ENCODE results near the gene FOSL2. TPM values are rescaled to one million over a fixed set of nuclear protein-coding genes. Genes with fewer than 3 reads are reported as not detected.

The FOSL2 gene
- polyA plus RNA-seq, 1 donor from 2014 or later, result 0.50 TPM

DNA sequence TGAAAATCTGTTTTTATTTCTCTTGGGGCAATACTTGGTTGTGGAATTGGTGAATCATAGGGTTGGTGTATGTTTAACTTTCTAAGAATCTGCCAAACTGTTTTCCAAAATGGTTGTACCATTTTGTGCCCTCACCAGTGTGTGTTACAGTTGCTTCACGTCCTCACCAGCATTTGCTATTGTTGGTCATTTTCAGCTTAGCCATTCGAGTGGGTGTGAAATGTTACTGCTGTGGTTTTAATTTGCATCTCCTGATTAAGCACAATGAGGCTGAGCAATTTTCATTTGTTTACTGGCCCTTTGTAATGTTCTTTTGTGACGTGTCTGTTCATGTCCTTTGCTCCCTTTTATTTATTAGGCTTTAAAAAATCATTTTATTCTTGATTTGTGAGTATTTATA is 49.7 kb downstream of the FOSL2 start:
- peaks cover 0 to 2% (median 0%) of the 10 kb centered on the region in 3 donors for H3K4me1 Mint-ChIP-seq

GRCh38 chr2:28444956-28445355 is 52.3 kb downstream of the FOSL2 start:
- peaks cover under 1% of the 10 kb centered on the region for H3K27me3 Mint-ChIP-seq
- peaks cover 0 to 2% (median 0%) of the 10 kb centered on the region in 3 donors for H3K4me1 Mint-ChIP-seq
- H3K9me3 Mint-ChIP-seq, result peaks cover 0 to 9% (median 1%) of the 10 kb centered on the region in 3 donors

More for the DNA sequence above, 49.7 kb downstream of the FOSL2 start:
- peaks cover 4% of the 10 kb centered on the region for H3K27me3 Mint-ChIP-seq
- no peak overlapping the region for H3K27ac Mint-ChIP-seq
- no peaks in the 10 kb centered on the region for H3K36me3 Mint-ChIP-seq
- peaks cover 0 to 9% (median 1%) of the 10 kb centered on the region in 3 donors for H3K9me3 Mint-ChIP-seq
- no peak overlapping the region for H3K4me3 Mint-ChIP-seq

GRCh38 chr2:28445448-28446258 is 53.0 kb downstream of the FOSL2 start:
- no peak overlapping the region for H3K4me3 Mint-ChIP-seq
- peaks cover 0 to 9% (median 1%) of the 10 kb centered on the region in 3 donors for H3K9me3 Mint-ChIP-seq
- H3K4me1 Mint-ChIP-seq, result peaks cover 0 to 2% (median 0%) of the 10 kb centered on the region in 3 donors
- peak overlapping the region in 1 of 3 donors; percentile 73 for H3K27ac Mint-ChIP-seq
- H3K36me3 Mint-ChIP-seq, result no peaks in the 10 kb centered on the region
- peaks cover 3% of the 10 kb centered on the region for H3K27me3 Mint-ChIP-seq

More at GRCh38 chr2:28444956-28445355, 52.3 kb downstream of the FOSL2 start:
- Mint-ChIP-seq H3K36me3 (no peaks in the 10 kb centered on the region), H3K4me3 (no peak overlapping the region), H3K27ac (no peak overlapping the region)

DNA sequence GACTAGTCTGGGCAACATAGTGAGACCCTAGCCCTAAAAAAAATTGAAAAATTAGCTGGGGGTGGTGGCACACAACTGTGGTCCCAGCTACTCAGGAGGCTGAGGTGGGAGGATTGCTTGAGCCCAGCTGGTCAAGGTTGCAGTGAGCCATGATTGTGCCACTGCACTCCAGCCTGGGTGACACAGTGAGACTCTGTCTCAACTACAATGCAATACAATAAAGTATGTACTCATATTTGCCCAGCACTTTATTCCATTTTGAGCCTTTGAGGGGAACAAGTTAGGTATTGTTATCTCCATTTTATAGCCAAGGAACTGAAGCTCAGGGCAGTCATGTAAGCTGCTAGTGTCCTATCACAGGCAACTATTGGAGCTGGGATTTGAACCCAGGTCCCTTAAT is 53.9 kb downstream of the FOSL2 start:
- Mint-ChIP-seq H3K27ac (no peak overlapping the region), H3K9me3 (peaks cover 0 to 9% (median 1%) of the 10 kb centered on the region in 3 donors), H3K4me3 (no peak overlapping the region), H3K4me1 (peaks cover 0 to 2% (median 0%) of the 10 kb centered on the region in 3 donors), H3K36me3 (no peaks in the 10 kb centered on the region), H3K27me3 (peaks cover 3% of the 10 kb centered on the region)

GRCh38 chr2:28447086-28447485 is 54.4 kb downstream of the FOSL2 start:
- Mint-ChIP-seq H3K27ac (no peak overlapping the region), H3K36me3 (no peaks in the 10 kb centered on the region), H3K4me3 (no peak overlapping the region), H3K9me3 (peaks cover 0 to 3% (median 1%) of the 10 kb centered on the region in 3 donors), H3K4me1 (peaks cover 0 to 2% (median 0%) of the 10 kb centered on the region in 3 donors), H3K27me3 (peaks cover 3% of the 10 kb centered on the region)

- H3K4me1 Mint-ChIP-seq, result no peaks in the 10 kb centered on the region
- H3K9me3 Mint-ChIP-seq, result peaks cover 0 to 1% (median 0%) of the 10 kb centered on the region in 3 donors
- H3K36me3 Mint-ChIP-seq, result no peaks in the 10 kb centered on the region
- H3K27me3 Mint-ChIP-seq, result peaks cover 5% of the 10 kb centered on the region
- no peak overlapping the region for H3K27ac Mint-ChIP-seq
- no peak overlapping the region for H3K4me3 Mint-ChIP-seq
Observed at GRCh38 chr2:28447943-28448792, 55.5 kb downstream of the FOSL2 start.

DNA sequence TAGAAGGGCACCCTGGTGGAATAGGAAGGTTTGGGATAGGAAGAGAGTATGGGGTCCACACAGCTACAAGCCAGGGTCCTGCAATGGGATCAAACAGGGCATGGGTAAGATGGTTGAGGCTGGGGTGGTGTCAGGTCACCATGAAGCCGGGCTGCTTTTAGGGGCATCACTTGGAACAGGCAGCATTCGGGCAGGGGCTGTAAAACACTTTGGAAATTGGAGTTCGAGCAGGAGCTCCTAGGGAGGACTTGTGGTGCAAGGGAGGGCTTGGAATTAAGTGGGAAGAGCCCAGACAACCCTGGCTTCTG is 56.1 kb downstream of the FOSL2 start:
- H3K27ac Mint-ChIP-seq, result no peak overlapping the region

GRCh38 chr2:28449126-28449487 is 56.4 kb downstream of the FOSL2 start:
- Mint-ChIP-seq H3K4me1 (no peaks in the 10 kb centered on the region), H3K27me3 (peaks cover 5% of the 10 kb centered on the region), H3K4me3 (peak overlapping the region in 1 of 4 donors; percentile 52), H3K36me3 (no peaks in the 10 kb centered on the region), H3K9me3 (peaks cover 0 to under 1% (median 0%) of the 10 kb centered on the region in 3 donors), H3K27ac (no peak overlapping the region)

More for the DNA sequence above, 56.1 kb downstream of the FOSL2 start:
- peaks cover 5% of the 10 kb centered on the region for H3K27me3 Mint-ChIP-seq
- no peaks in the 10 kb centered on the region for H3K36me3 Mint-ChIP-seq
- H3K4me1 Mint-ChIP-seq, result no peaks in the 10 kb centered on the region
- H3K9me3 Mint-ChIP-seq, result peaks cover 0 to 1% (median 0%) of the 10 kb centered on the region in 3 donors
- H3K4me3 Mint-ChIP-seq, result peak overlapping the region in 1 of 4 donors; percentile 52

DNA sequence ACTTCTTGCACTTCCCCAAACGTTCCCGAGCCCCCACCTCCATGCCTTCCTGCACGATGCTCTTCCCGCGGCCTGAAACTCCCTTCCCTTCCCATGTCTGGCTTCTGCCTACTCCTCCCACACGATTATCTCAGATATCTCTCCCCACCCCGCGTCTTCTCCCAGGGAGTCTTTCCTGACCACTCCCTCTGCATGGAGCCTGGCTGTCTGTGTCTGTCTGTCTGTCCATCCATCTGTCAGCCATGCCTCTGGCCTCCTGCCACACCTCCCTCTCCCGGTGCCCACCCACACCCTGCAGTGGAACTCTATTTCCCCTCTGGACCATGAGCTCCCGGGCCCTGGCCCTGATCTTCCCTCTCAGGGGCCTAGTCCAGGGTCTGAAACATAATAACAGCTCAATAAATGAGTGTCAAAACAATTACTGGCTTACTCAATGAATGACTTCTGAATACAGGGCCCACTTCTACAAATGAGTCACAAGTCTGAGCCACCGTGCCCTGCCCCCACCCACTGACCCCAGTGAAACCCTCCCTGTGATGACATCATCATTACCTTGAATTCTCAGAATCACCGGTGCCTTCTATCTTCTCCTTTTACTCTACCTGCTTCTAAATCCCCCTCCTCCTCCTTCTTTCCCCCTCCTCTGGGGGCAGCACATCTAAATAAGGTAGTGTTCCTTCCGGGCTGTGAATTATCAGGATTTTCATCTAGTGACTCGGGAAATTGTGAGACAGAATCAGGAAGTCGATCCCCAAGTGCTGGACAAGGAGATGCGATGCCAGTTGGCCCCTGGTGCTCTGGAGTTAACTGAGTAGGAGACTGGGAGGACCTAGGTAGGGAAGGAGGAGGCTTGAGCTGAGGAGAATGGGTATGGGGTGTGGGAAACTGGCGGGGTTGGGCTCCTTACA is 57.1 kb downstream of the FOSL2 start:
- no peaks in the 10 kb centered on the region for H3K4me1 Mint-ChIP-seq
- no peaks in the 10 kb centered on the region for H3K9me3 Mint-ChIP-seq

DNA sequence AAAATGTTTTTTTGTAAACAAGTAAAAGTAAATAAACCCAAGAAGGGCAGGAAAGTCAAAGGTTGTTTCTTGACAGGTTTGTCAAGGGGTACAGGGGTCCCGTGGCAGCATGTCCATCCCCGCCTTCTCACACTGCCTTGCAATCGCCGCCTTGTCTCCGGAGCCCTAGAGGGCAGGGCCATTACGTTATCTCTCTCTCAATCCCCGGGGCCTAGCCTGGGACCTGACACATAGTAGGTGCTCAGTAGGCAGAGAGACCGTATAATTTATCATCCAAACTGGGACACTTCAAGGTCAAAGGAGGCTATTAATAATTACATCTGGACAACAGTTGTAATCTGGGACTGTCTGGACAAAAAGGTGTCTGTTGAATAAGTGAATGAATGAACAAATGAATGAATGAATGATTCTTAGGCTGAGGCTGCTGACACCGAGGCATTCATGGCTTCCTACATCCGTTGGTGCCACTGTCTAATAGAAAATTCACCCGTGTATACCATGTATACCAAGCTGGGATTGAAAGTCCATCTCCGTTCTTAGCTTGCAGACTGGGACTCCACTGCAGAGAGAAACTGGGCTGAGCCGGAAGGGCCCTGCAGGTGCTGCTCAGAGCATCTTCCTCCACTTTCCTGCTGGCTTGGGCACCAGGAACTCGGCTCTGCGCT is 58.4 kb downstream of the FOSL2 start:
- H3K36me3 Mint-ChIP-seq, result no peaks in the 10 kb centered on the region
- H3K27me3 Mint-ChIP-seq, result peaks cover 5% of the 10 kb centered on the region
- H3K4me1 Mint-ChIP-seq, result no peaks in the 10 kb centered on the region
- H3K4me3 Mint-ChIP-seq, result no peak overlapping the region
- no peak overlapping the region for H3K27ac Mint-ChIP-seq
- no peaks in the 10 kb centered on the region for H3K9me3 Mint-ChIP-seq

More for the DNA sequence above, 57.1 kb downstream of the FOSL2 start:
- H3K27ac Mint-ChIP-seq, result no peak overlapping the region
- H3K27me3 Mint-ChIP-seq, result peaks cover 5% of the 10 kb centered on the region
- no peak overlapping the region for H3K4me3 Mint-ChIP-seq
- no peaks in the 10 kb centered on the region for H3K36me3 Mint-ChIP-seq

DNA sequence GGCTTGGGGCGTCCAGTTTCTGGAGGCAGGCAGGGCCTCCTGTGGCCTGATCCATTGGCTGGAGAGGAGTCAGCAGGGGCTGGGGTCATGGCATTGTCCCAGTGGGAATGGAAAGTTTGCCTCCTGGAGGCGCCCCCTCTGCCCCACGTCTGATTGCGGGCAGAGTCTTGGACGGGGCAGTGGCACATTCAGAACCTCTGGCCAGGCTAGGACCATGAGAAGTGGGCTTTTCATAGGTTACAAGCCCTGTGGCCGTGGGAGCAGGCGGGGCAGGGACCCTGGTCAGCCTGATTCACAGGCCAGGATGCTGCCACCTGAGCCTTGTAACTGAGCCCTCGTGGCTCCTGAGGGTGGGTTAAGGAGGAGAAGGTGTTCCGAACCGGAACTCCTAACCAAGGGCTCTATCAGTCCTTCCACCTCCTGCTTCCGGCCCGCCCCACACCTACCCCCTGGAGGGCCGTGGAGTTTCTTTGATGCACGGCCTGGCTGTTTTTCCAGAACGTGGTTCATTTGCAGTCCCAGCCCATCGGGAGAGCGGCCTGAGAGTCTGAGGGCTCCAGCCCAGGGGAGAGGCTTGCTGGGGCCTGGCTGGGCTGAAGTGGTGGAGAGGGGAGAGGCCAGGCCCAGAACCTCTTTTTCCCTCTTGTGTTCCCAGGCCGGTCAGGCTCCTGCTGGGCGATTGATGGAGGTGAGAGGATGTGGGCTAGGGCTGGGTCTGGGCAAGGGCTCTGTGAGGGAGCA is 59.3 kb downstream of the FOSL2 start:
- H3K27ac Mint-ChIP-seq, result peak overlapping the region in 1 of 3 donors; percentile 3
- H3K4me3 Mint-ChIP-seq, result no peak overlapping the region
- H3K9me3 Mint-ChIP-seq, result no peaks in the 10 kb centered on the region
- no peaks in the 10 kb centered on the region for H3K36me3 Mint-ChIP-seq
- H3K27me3 Mint-ChIP-seq, result peaks cover 5% of the 10 kb centered on the region
- no peaks in the 10 kb centered on the region for H3K4me1 Mint-ChIP-seq

GRCh38 chr2:28452534-28453081 is 60.0 kb downstream of the FOSL2 start:
- H3K9me3 Mint-ChIP-seq, result no peaks in the 10 kb centered on the region
- no peaks in the 10 kb centered on the region for H3K4me1 Mint-ChIP-seq
- H3K27ac Mint-ChIP-seq, result peak overlapping the region in 1 of 3 donors; percentile 3
- no peaks in the 10 kb centered on the region for H3K36me3 Mint-ChIP-seq
- H3K4me3 Mint-ChIP-seq, result no peak overlapping the region
- H3K27me3 Mint-ChIP-seq, result peaks cover 5% of the 10 kb centered on the region

GRCh38 chr2:28453396-28453795 is 60.7 kb downstream of the FOSL2 start:
- no peak overlapping the region for H3K27ac Mint-ChIP-seq
- H3K9me3 Mint-ChIP-seq, result no peaks in the 10 kb centered on the region
- H3K36me3 Mint-ChIP-seq, result no peaks in the 10 kb centered on the region
- peak overlapping the region in 1 of 4 donors; percentile 19 for H3K4me3 Mint-ChIP-seq
- no peaks in the 10 kb centered on the region for H3K4me1 Mint-ChIP-seq
- H3K27me3 Mint-ChIP-seq, result peaks cover 9% of the 10 kb centered on the region
